ENCODE data around the gene ZP3. TPM values are rescaled to one million over a fixed set of nuclear protein-coding genes. Genes with fewer than 3 reads are reported as not detected.

The ZP3 gene
- total and polyA plus RNA-seq, 12 donors = 0.77 to 5.7 (median 1.4) TPM; not detected in 6

Other genes with a start within 250 kb of the ZP3 start
- 10 to 100 TPM in 2 of 10 donors, 1 to 10 TPM in 8; 1.0 to 15.9 (median 3.4) TPM for gene SRRM3, start 223.1 kb upstream of the ZP3 start, total RNA-seq
- 10 to 100 TPM; 12.9 to 36.2 TPM for gene SRRM3, start 223.1 kb upstream of the ZP3 start, polyA plus RNA-seq
- 1,000 to 10,000 TPM; 1,266 to 2,631 (median 2,034) TPM for gene HSPB1, start 122.3 kb upstream of the ZP3 start, total RNA-seq
- gene HSPB1, start 122.3 kb upstream of the ZP3 start, polyA plus RNA-seq = 1,000 to 10,000 TPM; 2,522 to 6,886 TPM
- 100 to 1,000 TPM; 193 to 262 (median 207) TPM for gene YWHAG, start 66.0 kb upstream of the ZP3 start, total RNA-seq
- gene YWHAG, start 66.0 kb upstream of the ZP3 start, polyA plus RNA-seq = 10 to 100 TPM; 63.7 to 88.0 TPM
- gene SSC4D, start 15.3 kb upstream of the ZP3 start, total RNA-seq = 1 to 10 TPM in 3 of 10 donors, under 1 TPM in 7; 0.24 to 1.3 (median 0.65) TPM
- gene SSC4D, start 15.3 kb upstream of the ZP3 start, polyA plus RNA-seq = 1 to 10 TPM in 1 of 2 donors, under 1 TPM in 1; 0.99 to 1.9 TPM
- 10 to 100 TPM in 2 of 10 donors, 1 to 10 TPM in 8; 5.8 to 11.4 (median 8.1) TPM for gene DTX2, start 36.8 kb downstream of the ZP3 start, total RNA-seq
- 10 to 100 TPM; 11.2 to 23.4 TPM for gene DTX2, start 36.8 kb downstream of the ZP3 start, polyA plus RNA-seq
- 1 to 10 TPM in 1 of 10 donors, under 1 TPM in 7, not detected in 2; 0.24 to 2.7 (median 0.65) TPM for gene UPK3B, start 85.6 kb downstream of the ZP3 start, total RNA-seq
- under 1 TPM in 1 of 2 donors, not detected in 1; 0.09 TPM for gene UPK3B, start 85.6 kb downstream of the ZP3 start, polyA plus RNA-seq
- under 1 TPM in 3 of 10 donors, not detected in 7; 0.17 to 0.57 (median 0.54) TPM for gene SPDYE16, start 118.3 kb downstream of the ZP3 start, total RNA-seq
- under 1 TPM; 0.06 to 0.22 TPM for gene SPDYE16, start 118.3 kb downstream of the ZP3 start, polyA plus RNA-seq
- gene POMZP3, start 202.3 kb downstream of the ZP3 start, total RNA-seq = 10 to 100 TPM in 2 of 10 donors, 1 to 10 TPM in 8; 3.5 to 14.9 (median 6.2) TPM
- gene POMZP3, start 202.3 kb downstream of the ZP3 start, polyA plus RNA-seq = 10 to 100 TPM in 1 of 2 donors, 1 to 10 TPM in 1; 9.9 to 14.5 TPM